Thoracic aorta (tissue), 2 donors: ENCODE data around the gene FOXL1. TPM values are rescaled to one million over a fixed set of nuclear protein-coding genes. Genes with fewer than 3 reads are reported as not detected.

Experiments
- ATAC-seq: fragments of 150-250 bp; one replicate; pipeline ENCODE4 v1.8.0; 2017; ENCODE audit warnings: low read depth; ENCODE audit not compliant: insufficient number of reproducible peaks, low FRiP score
- DNase-seq: peaks from one replicate; pipeline ENCODE4 v3.0.0-alpha.2; 2020; ENCODE audit warnings: low spot score
- H3K27ac ChIP-seq, 2 donors: fragments of 200-600 bp; sonication (generic); 1 replicate in 1 of 2; 2 replicates in 1 of 2; pipeline ENCODE4 v1.5.1; 2016; ENCODE audit warnings: mild to moderate bottlenecking in 2 of 2, moderate library complexity in 2 of 2
- H3K27me3 ChIP-seq: fragments of 200-600 bp; sonication (generic); replicated peaks from 2 replicates; pipeline ENCODE4 v1.6.0; 2016; ENCODE audit warnings: mild to moderate bottlenecking; ENCODE audit not compliant: insufficient read depth
- H3K36me3 ChIP-seq: fragments of 200-600 bp; sonication (generic); one replicate; pipeline ENCODE4 v1.5.1; 2016
- H3K4me1 ChIP-seq, 2 donors: fragments of 200-600 bp; sonication (generic); 1 replicate in 1 of 2; 2 replicates in 1 of 2; pipeline versions ENCODE4 v1.5.1 to v1.6.0; 2016; ENCODE audit warnings: low read depth in 2 of 2, mild to moderate bottlenecking in 1 of 2; ENCODE audit not compliant: control insufficient read depth in 1 of 2
- H3K4me3 ChIP-seq: fragments of 200-600 bp; sonication (generic); 2 replicates; pipeline ENCODE4 v1.5.1; 2016; ENCODE audit warnings: mild to moderate bottlenecking
- H3K9me3 ChIP-seq: fragments of 200-600 bp; sonication (generic); 2 replicates; pipeline ENCODE4 v1.5.1; 2016
- CTCF ChIP-seq: fragments of 200-600 bp; sonication (generic); IDR thresholded peaks from one replicate; pipeline ENCODE4 v1.5.1; 2019; ENCODE audit warnings: antibody characterized with exemption
- total RNA-seq, 2 donors: library from RNA; depleted of rRNA; stranded (reverse); fragments of >200 nt; gene quantifications; one replicate each; pipeline versions ENCODE4 v1.1.0 to v1.2.3, GENCODE V29; 2016

Gene FOXL1
- total RNA-seq, 2 donors from 2014 or later = 52.1 to 52.8 TPM

- no peak for TF ChIP-seq CTCF
- peak; percentile 67 for DNase-seq
- peak; percentile 62 for ATAC-seq
- Histone ChIP-seq H3K4me3 (peak within 1 kb of the TSS; percentile 83), H3K36me3 (peaks cover 3% of the 10 kb centered on the region), H3K27me3 (no peaks in the 10 kb centered on the region), H3K4me1 (peaks cover 7 to 40% of the 10 kb centered on the region in 2 donors), H3K27ac (peak within 1 kb of the TSS; percentile 77 to 82), H3K9me3 (no peaks in the 10 kb centered on the region)
Measured at GRCh38 chr16:86554917-86555703, 23.2 kb upstream of the FOXL1 start, which contains the start of gene MTHFSD. Gene MTHFSD (minus strand): TSS chr16:86555235. CDS start chr16:86555184, 51 bp downstream.

- Histone ChIP-seq H3K9me3 (no peaks in the 10 kb centered on the region), H3K27ac (peak overlapping the region; percentile 77 to 82), H3K4me3 (peak overlapping the region; percentile 83), H3K4me1 (peaks cover 7 to 40% of the 10 kb centered on the region in 2 donors), H3K36me3 (no peaks in the 10 kb centered on the region), H3K27me3 (no peaks in the 10 kb centered on the region)
- ATAC-seq (no peak), DNase-seq (no peak)
- TF ChIP-seq CTCF = no peak
Measured at GRCh38 chr16:86555704-86556075, 22.7 kb upstream of the FOXL1 start.

GRCh38 chr16:86556576-86556975, 21.8 kb upstream of the FOXL1 start:
- Histone ChIP-seq H3K36me3 (no peaks in the 10 kb centered on the region), H3K27ac (peak overlapping the region; percentile 36 to 77), H3K4me1 (peaks cover 7 to 40% of the 10 kb centered on the region in 2 donors), H3K27me3 (no peaks in the 10 kb centered on the region), H3K9me3 (no peaks in the 10 kb centered on the region), H3K4me3 (no peak overlapping the region)
- no peak for TF ChIP-seq CTCF
- no peak for DNase-seq
- ATAC-seq = no peak

GRCh38 chr16:86557587-86557986, 20.8 kb upstream of the FOXL1 start:
- H3K27me3 ChIP-seq = no peaks in the 10 kb centered on the region
- ATAC-seq = no peak
- no peak for DNase-seq
- H3K4me3 ChIP-seq = no peak overlapping the region
- no peak for TF ChIP-seq CTCF
- H3K4me1 ChIP-seq = peaks cover 7 to 40% of the 10 kb centered on the region in 2 donors
- H3K27ac ChIP-seq = peak overlapping the region; percentile 67 to 80
- H3K36me3 ChIP-seq = no peaks in the 10 kb centered on the region
- H3K9me3 ChIP-seq = no peaks in the 10 kb centered on the region

GRCh38 chr16:86558355-86559193, 19.8 kb upstream of the FOXL1 start:
- Histone ChIP-seq H3K9me3 (no peaks in the 10 kb centered on the region), H3K4me1 (peaks cover 7 to 36% of the 10 kb centered on the region in 2 donors), H3K27me3 (no peaks in the 10 kb centered on the region), H3K4me3 (peak overlapping the region; percentile 63), H3K27ac (peak overlapping the region; percentile 67 to 80), H3K36me3 (no peaks in the 10 kb centered on the region)
- ATAC-seq = peak; percentile 57
- TF ChIP-seq CTCF = no peak
- DNase-seq = no peak
